Ovary (tissue), 9 donors: ENCODE results near the gene STK17B. TPM values are rescaled to one million over a fixed set of nuclear protein-coding genes. Genes with fewer than 3 reads are reported as not detected.

Experiments
- DNase-seq, 5 donors: peaks; one replicate each; pipeline ENCODE4 v3.0.0-alpha.2; 2019 to 2020
- H3K27ac ChIP-seq, 2 donors: fragments of 200-600 bp; one replicate each; pipeline versions ENCODE4 v1.5.1 to v1.8.0; 2019 to 2022
- H3K27me3 ChIP-seq: fragments of 200-600 bp; one replicate; pipeline ENCODE4 v1.8.0; 2022
- H3K36me3 ChIP-seq: fragments of 200-600 bp; sonication (generic); one replicate; pipeline ENCODE4 v1.5.1; 2019
- H3K4me1 ChIP-seq: one replicate; pipeline ENCODE4 v1.8.1; 2013; ENCODE audit warnings: mild to moderate bottlenecking, moderate library complexity; ENCODE audit not compliant: insufficient read depth
- H3K4me3 ChIP-seq: fragments of 200-600 bp; sonication (generic); one replicate; pipeline ENCODE4 v1.5.1; 2017
- H3K9me3 ChIP-seq, 2 donors: fragments of 200-600 bp in 1 of 2; sonication (generic) in 1 of 2; one replicate each; pipeline versions ENCODE4 v1.5.1 to v1.8.1; 2013 to 2019; ENCODE audit warnings: mild to moderate bottlenecking in 1 of 2, moderate library complexity in 1 of 2
- EP300 ChIP-seq: sonication (generic); formaldehyde crosslinking; IDR thresholded peaks from one replicate; pipeline ENCODE4 v1.6.1; 2017; ENCODE audit warnings: antibody characterized with exemption
- POLR2A ChIP-seq: fragments of 450-650 bp; IDR thresholded peaks from one replicate; pipeline ENCODE4 v1.6.1; 2017; ENCODE audit warnings: antibody characterized with exemption, mild to moderate bottlenecking, moderate library complexity
- WGBS, 3 donors: extraction: QIAGEN DNeasy Blood & Tissue Kit in 1 of 3; methylation state at CpG; one replicate each; pipeline versions ENCODE4 v1.1.5 to v1.1.7; 2013 to 2017; 5-methylcytosine and 5-hydroxymethylcytosine counted together
- intact Hi-C, 4 donors: fragments of 100-400 bp; cut with DNase I; formaldehyde crosslinking; loops; one replicate each; pipeline versions ENCODE4 v1.11.0 to v1.15.1; 2022 to 2023
- polyA plus RNA-seq, 2 donors: library from polyadenylated mRNA; stranded (reverse); fragments of 200-250 nt in 1 of 2; fragments of 350-450 nt in 1 of 2; fragmentation: Illumina TruSeq in 1 of 2; extraction: RNeasy Lipid Tissue Mini Kit (QIAGEN cat#74804) in 1 of 2; gene quantifications; one replicate each; pipeline ENCODE4 v1.2.3, GENCODE V29; 2013 to 2014
- total RNA-seq, 7 donors: library from RNA; depleted of rRNA in 2 of 7; stranded (reverse); fragments of >200 nt in 2 of 7; fragmentation: NEBNext Ultra II Directional in 3 of 7; extraction: Animal tissue kit (Norgen Biotek cat#: 25700) in 3 of 7; gene quantifications; one replicate each; pipeline versions ENCODE4 v1.1.0 to v1.2.4, GENCODE V29; 2016 to 2023
- TF ChIP-seq, protein P1 (sequence below), 3 donors: fragments of 450-650 bp in 2 of 3; fragments of 200-600 bp in 1 of 3; IDR thresholded peaks; one replicate each; pipeline versions ENCODE4 v1.5.1 to v1.8.0; 2016 to 2022; ENCODE audit warnings: antibody characterized with exemption in 3 of 3, mild to moderate bottlenecking in 1 of 3
- donor health status: DM: no; HTN: no; CAD: no; lungs with moderate emphysema.
- donor health status: DM: no; HTN: no; CAD: no.
- donor health status: Bipolar disorder and iron deficiency.
- donor health status: DM: yes; HTN: yes; CAD: no.
- donor health status: DM: no; HTN: no; CAD: no.
- donor health status: DM: yes; HTN: yes; CAD: no.

STK17B gene
- total and polyA plus RNA-seq, 9 donors, result 1.7 to 28.4 (median 4.9) TPM

DNA sequence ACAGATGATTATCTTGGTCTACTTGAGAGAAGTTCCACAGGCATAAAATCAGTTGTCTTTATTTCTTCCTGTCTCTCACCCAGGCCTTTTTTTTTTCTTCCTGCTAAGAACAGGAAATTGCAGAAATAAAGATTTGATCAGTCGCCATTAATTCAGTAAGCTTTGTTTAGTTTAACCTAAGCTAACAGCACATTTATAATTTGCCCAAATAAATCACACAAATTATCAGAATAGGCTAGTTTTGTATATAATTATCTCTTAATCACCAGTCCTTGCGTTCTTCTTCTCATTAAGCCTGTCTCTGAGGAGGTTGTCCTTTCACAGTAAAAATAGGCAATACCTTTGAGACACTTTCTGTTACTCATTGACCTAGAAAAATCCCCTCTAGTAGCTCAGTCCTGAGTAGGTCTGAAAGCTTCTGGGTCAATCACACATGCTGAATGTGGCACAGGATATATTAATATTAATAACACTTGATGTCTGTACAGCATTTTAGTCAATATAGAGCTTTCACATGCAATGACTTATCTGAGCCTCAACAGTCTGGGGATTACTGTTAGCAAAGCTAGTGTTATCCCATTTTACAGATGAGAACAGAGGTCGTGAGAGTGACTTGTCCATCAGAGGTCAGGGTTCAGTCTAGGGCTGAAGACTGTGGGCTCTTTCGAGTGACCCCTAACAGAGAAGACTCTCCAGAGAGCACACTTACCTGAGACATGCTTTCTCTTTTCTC lies 11.2 kb upstream of the STK17B start:
- Histone ChIP-seq H3K36me3 (no peaks in the 10 kb centered on the region), H3K4me1 (no peaks in the 10 kb centered on the region), H3K4me3 (no peak overlapping the region), H3K27me3 (no peaks in the 10 kb centered on the region), H3K9me3 (no peaks in the 10 kb centered on the region), H3K27ac (no peak overlapping the region)
- intact Hi-C loops, result no loop called here
- TF ChIP-seq, protein P1, sequence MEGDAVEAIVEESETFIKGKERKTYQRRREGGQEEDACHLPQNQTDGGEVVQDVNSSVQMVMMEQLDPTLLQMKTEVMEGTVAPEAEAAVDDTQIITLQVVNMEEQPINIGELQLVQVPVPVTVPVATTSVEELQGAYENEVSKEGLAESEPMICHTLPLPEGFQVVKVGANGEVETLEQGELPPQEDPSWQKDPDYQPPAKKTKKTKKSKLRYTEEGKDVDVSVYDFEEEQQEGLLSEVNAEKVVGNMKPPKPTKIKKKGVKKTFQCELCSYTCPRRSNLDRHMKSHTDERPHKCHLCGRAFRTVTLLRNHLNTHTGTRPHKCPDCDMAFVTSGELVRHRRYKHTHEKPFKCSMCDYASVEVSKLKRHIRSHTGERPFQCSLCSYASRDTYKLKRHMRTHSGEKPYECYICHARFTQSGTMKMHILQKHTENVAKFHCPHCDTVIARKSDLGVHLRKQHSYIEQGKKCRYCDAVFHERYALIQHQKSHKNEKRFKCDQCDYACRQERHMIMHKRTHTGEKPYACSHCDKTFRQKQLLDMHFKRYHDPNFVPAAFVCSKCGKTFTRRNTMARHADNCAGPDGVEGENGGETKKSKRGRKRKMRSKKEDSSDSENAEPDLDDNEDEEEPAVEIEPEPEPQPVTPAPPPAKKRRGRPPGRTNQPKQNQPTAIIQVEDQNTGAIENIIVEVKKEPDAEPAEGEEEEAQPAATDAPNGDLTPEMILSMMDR (IDR thresholded peaks at IDR 0.05), result no peak
- no peak for TF ChIP-seq EP300
- TF ChIP-seq POLR2A, result no peak
- WGBS, 3 donors, result 75 to 80% (median 77%) methylated on average over 4 of the region's 4 CpGs
- DNase-seq, result no peak

DNA sequence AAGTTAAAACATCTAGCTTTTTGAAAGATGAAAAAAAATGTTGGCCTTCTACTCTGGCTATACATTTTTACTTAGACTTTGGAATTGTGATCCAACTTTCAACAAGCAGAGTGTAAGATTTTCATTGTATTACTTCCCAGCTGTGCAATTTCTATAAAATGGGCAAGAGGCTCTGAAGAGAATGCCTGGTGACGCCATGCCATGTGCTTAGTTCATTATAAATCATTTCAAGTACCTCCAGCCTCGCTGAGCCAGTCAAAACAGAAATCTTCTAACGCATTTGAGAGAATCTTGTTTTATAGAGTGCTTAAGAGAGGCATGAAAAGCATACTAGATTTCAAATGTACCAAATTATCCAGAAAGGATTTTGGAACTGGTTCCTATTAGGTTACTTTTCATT lies 10.1 kb upstream of the STK17B start:
- Histone ChIP-seq H3K9me3 (no peaks in the 10 kb centered on the region), H3K36me3 (no peaks in the 10 kb centered on the region), H3K27me3 (no peaks in the 10 kb centered on the region), H3K4me1 (no peaks in the 10 kb centered on the region), H3K4me3 (no peak overlapping the region), H3K27ac (no peak overlapping the region)
- no peak for DNase-seq
- TF ChIP-seq POLR2A (no peak), EP300 (no peak)
- TF ChIP-seq, protein P1 (IDR thresholded peaks at IDR 0.05), result no peak
- 70 to 83% (median 78%) methylated on average over 3 of the region's 3 CpGs for WGBS, 3 donors
- intact Hi-C loops, result no loop called here

DNA sequence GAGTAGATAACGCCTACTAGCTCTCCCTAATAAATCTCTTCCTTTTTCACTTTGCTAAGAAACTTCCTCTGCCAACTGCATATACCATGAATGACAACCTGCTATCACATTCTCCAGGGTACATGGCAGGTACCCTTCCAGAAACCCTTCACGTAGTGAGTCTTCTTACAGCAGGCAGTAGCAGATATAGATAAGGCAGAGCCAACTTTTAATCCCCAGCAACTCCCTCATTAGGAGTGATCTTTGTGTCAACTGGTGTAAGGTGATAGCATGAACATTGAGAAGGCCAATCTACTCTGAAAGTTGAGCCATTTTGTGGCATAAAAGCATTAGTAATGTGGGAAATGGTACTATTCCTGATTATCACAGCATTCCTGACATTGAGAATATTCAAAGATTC lies 5.7 kb upstream of the STK17B start:
- DNase-seq, result no peak
- Histone ChIP-seq H3K4me3 (no peak overlapping the region), H3K4me1 (no peaks in the 10 kb centered on the region), H3K36me3 (no peaks in the 10 kb centered on the region), H3K27ac (no peak overlapping the region), H3K27me3 (no peaks in the 10 kb centered on the region), H3K9me3 (no peaks in the 10 kb centered on the region)
- no peak for TF ChIP-seq POLR2A
- TF ChIP-seq, protein P1 (IDR thresholded peaks at IDR 0.05), result no peak
- TF ChIP-seq EP300, result no peak
- WGBS, 3 donors, result 69 to 70% (median 69%) methylated on average over 2 of the region's 2 CpGs
- intact Hi-C loops, result no loop called here

DNA sequence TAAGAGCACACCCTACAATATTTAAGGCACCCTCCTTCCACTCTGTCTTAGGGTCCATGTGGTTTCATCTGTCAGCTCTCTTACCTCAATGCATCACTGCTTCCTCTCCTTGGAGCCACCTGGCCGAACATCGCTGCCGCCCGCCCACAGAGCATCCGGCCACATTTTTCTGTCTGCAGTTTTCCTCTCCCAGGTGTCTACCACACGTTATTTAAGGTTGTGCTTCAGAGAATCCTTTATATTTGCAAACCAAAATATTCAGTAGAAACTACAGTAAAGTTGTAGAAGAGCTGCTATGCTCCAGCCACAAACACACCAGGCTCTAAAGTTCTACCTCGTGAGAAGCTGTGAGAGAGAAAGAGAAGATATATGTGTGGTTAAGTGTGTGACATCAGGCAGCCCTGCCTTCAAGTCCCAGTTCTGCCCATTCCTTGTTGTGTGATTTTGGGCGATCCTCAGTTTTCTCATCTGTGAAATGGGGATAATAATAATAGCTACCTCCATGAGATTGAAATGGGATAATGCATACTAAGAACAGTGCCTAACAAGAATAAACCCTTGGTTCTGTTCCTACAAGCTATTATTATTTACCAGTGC lies 4.9 kb upstream of the STK17B start:
- H3K9me3 ChIP-seq, result no peaks in the 10 kb centered on the region
- intact Hi-C loops, result no loop called here
- no peaks in the 10 kb centered on the region for H3K4me1 ChIP-seq
- no peaks in the 10 kb centered on the region for H3K27me3 ChIP-seq
- H3K36me3 ChIP-seq, result no peaks in the 10 kb centered on the region
- no peak overlapping the region for H3K27ac ChIP-seq
- 77 to 87% (median 79%) methylated on average over 8 of the region's 8 CpGs for WGBS, 3 donors
- no peak overlapping the region for H3K4me3 ChIP-seq
- no peak for DNase-seq
- TF ChIP-seq POLR2A, result no peak
- no peak for TF ChIP-seq EP300
- TF ChIP-seq, protein P1 (IDR thresholded peaks at IDR 0.05), result no peak
